Mesenchymal stem cell (in vitro differentiated cells and primary cell): Measurements from ENCODE around the gene SOX10.

Experiments
- DNase-seq: peaks from one replicate; pipeline ENCODE4 v3.0.0-alpha.2; 2013
- H2AFZ ChIP-seq: one replicate; pipeline ENCODE4 v1.6.1; 2013; ENCODE audit warnings: low read depth, mild to moderate bottlenecking, control low read depth, inconsistent platforms, low read length, moderate library complexity
- H2AK5ac ChIP-seq: 2 replicates; pipeline ENCODE4 v1.6.1; 2013; ENCODE audit warnings: low read length, moderate library complexity, mild to moderate bottlenecking, inconsistent platforms; ENCODE audit not compliant: severe bottlenecking
- H2BK120ac ChIP-seq: one replicate; pipeline ENCODE4 v1.6.1; 2013; ENCODE audit warnings: low read depth, mild to moderate bottlenecking, inconsistent platforms, low read length, moderate library complexity
- H2BK12ac ChIP-seq, 2 experiments: one replicate each; pipeline ENCODE4 v1.6.1; 2013; ENCODE audit warnings: inconsistent platforms in 2 of 2, low read length in 2 of 2, mild to moderate bottlenecking in 2 of 2, moderate library complexity in 2 of 2, control low read depth in 1 of 2
- H2BK15ac ChIP-seq: one replicate; pipeline ENCODE4 v1.6.1; 2013; ENCODE audit warnings: mild to moderate bottlenecking, low read depth, inconsistent platforms; ENCODE audit not compliant: poor library complexity, severe bottlenecking
- H2BK5ac ChIP-seq: 2 replicates; pipeline ENCODE4 v1.6.1; 2013; ENCODE audit warnings: low read depth, mild to moderate bottlenecking, low read length, control low read depth, inconsistent platforms; ENCODE audit not compliant: poor library complexity, severe bottlenecking
- H3K14ac ChIP-seq, 2 experiments: one replicate each; pipeline ENCODE4 v1.6.1; 2013; ENCODE audit warnings: inconsistent platforms in 2 of 2, low read length in 2 of 2, control low read depth in 1 of 2, mild to moderate bottlenecking in 1 of 2, moderate library complexity in 1 of 2
- H3K18ac ChIP-seq, 2 experiments: one replicate each; pipeline ENCODE4 v1.6.1; 2013; ENCODE audit warnings: inconsistent platforms in 2 of 2, low read length in 2 of 2, control low read depth in 1 of 2, low read depth in 1 of 2, mild to moderate bottlenecking in 1 of 2
- H3K23ac ChIP-seq, 2 experiments: one replicate each; pipeline ENCODE4 v1.6.1; 2013; ENCODE audit warnings: inconsistent platforms in 2 of 2, low read length in 2 of 2, mild to moderate bottlenecking in 2 of 2, moderate library complexity in 2 of 2, control low read depth in 1 of 2
- H3K27ac ChIP-seq: 2 replicates; pipeline ENCODE4 v1.5.1; 2013; ENCODE audit warnings: mild to moderate bottlenecking, moderate library complexity, low read length, control low read depth, inconsistent platforms; ENCODE audit not compliant: poor library complexity, severe bottlenecking
- H3K27me3 ChIP-seq, 2 experiments: 2 replicates each; pipeline versions ENCODE4 v1.6.1 to v1.7.0; 2013; ENCODE audit warnings: low read length in 2 of 2, mild to moderate bottlenecking in 2 of 2, moderate library complexity in 2 of 2, control low read depth in 1 of 2, inconsistent platforms in 1 of 2; ENCODE audit not compliant: control insufficient read depth in 1 of 2, insufficient read depth in 1 of 2
- H3K36me3 ChIP-seq, 2 experiments: 2 replicates each; pipeline versions ENCODE4 v1.6.1 to v1.7.0; 2013; ENCODE audit warnings: low read length in 2 of 2, control low read depth in 1 of 2, inconsistent platforms in 1 of 2, low read depth in 1 of 2, mild to moderate bottlenecking in 1 of 2; ENCODE audit not compliant: insufficient read depth in 2 of 2, control insufficient read depth in 1 of 2
- H3K4ac ChIP-seq, 2 experiments: one replicate each; pipeline ENCODE4 v1.6.1; 2013; ENCODE audit warnings: inconsistent platforms in 2 of 2, low read length in 2 of 2, mild to moderate bottlenecking in 2 of 2, moderate library complexity in 2 of 2, control low read depth in 1 of 2, low read depth in 1 of 2
- H3K4me1 ChIP-seq: 2 replicates; pipeline ENCODE4 v1.6.1; 2013; ENCODE audit warnings: low read depth, low read length, control low read depth; ENCODE audit not compliant: control insufficient read depth, insufficient read depth
- H3K4me2 ChIP-seq: 2 replicates; pipeline ENCODE4 v1.6.1; 2013; ENCODE audit warnings: low read length, mild to moderate bottlenecking, inconsistent platforms; ENCODE audit not compliant: poor library complexity, severe bottlenecking
- H3K4me3 ChIP-seq, 2 experiments: 2 replicates each; pipeline versions ENCODE4 v1.5.1 to v1.7.0; 2013; ENCODE audit warnings: low read length in 2 of 2, mild to moderate bottlenecking in 2 of 2, control low read depth in 1 of 2, low read depth in 1 of 2; ENCODE audit not compliant: insufficient read depth in 1 of 2
- H3K79me1 ChIP-seq: replicated peaks from 2 replicates; pipeline ENCODE4 v1.6.1; 2013; ENCODE audit warnings: mild to moderate bottlenecking, control low read depth, low read length, inconsistent platforms; ENCODE audit not compliant: poor library complexity, severe bottlenecking
- H3K9ac ChIP-seq: 2 replicates; pipeline ENCODE4 v1.7.0; 2013; ENCODE audit warnings: mild to moderate bottlenecking, low read length, moderate library complexity
- H3K9me3 ChIP-seq: 2 replicates; pipeline ENCODE4 v1.7.0; 2013; ENCODE audit warnings: mild to moderate bottlenecking, low read length; ENCODE audit not compliant: control insufficient read depth
- H4K8ac ChIP-seq: one replicate; pipeline ENCODE4 v1.6.1; 2013; ENCODE audit warnings: inconsistent platforms, mild to moderate bottlenecking, low read length, moderate library complexity
- H4K91ac ChIP-seq: one replicate; pipeline ENCODE4 v1.6.1; 2013; ENCODE audit warnings: mild to moderate bottlenecking, low read length, inconsistent platforms
- WGBS: methylation state at CpG from one replicate; pipeline ENCODE4 v1.1.7; 2013; ENCODE audit warnings: mixed read lengths; 5-methylcytosine and 5-hydroxymethylcytosine counted together

SOX10 gene

GRCh38 chr22:37932401-37932800 lies 52.0 kb downstream of the SOX10 start:
- peaks cover 63 to 70% of the 10 kb centered on the region in 2 experiments for H3K36me3 ChIP-seq
- H4K8ac ChIP-seq: no peak overlapping the region
- no peak overlapping the region for H3K23ac ChIP-seq
- H3K9me3 ChIP-seq: no peaks in the 10 kb centered on the region
- no peak overlapping the region for H4K91ac ChIP-seq
- H2AK5ac ChIP-seq: no peak overlapping the region
- H3K79me1 ChIP-seq: peaks cover 27% of the 10 kb centered on the region
- H2BK5ac ChIP-seq: no peak overlapping the region
- no peak overlapping the region for H3K4ac ChIP-seq
- no peak for DNase-seq
- H3K4me2 ChIP-seq: no peak overlapping the region
- no peak overlapping the region for H2BK12ac ChIP-seq
- H3K18ac ChIP-seq: no peak overlapping the region
- no peak overlapping the region for H2AFZ ChIP-seq
- H3K14ac ChIP-seq: no peak overlapping the region
- no peaks in the 10 kb centered on the region for H3K27me3 ChIP-seq
- no peak overlapping the region for H3K4me3 ChIP-seq
- peaks cover 22% of the 10 kb centered on the region for H3K4me1 ChIP-seq
- H3K9ac ChIP-seq: no peak overlapping the region
- H2BK120ac ChIP-seq: no peak overlapping the region
- no peak overlapping the region for H3K27ac ChIP-seq
- no peak overlapping the region for H2BK15ac ChIP-seq
- 96% methylated on average over 10 of the region's 10 CpGs for WGBS

DNA sequence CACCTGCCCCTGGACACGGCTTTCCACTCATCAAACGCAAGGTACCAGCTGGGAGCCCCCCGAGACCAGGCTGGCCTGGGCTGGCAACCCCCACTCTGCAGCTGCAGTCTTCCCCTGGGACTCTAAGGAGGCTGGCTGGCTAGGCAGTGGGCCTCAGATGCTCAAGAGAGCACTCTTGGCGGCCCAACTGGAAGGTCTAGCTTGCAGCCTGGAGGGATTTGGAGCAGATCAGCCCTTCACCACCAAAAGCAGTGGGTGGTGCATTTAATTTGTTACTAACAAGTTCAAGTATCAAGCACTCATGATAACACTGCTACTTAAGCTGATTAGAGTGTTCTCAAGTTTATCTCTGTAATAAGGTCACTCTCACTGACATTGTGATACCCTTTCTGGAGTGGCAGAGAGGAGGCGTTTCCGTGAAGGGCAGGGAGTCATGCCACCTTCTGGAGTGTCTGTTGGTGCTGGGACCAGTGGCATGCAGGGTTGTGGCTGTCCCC lies 52.4 kb downstream of the SOX10 start:
- WGBS: 97% methylated on average over 5 of the region's 6 CpGs
- Histone ChIP-seq H3K27me3 (no peaks in the 10 kb centered on the region), H3K23ac (no peak overlapping the region)

DNA sequence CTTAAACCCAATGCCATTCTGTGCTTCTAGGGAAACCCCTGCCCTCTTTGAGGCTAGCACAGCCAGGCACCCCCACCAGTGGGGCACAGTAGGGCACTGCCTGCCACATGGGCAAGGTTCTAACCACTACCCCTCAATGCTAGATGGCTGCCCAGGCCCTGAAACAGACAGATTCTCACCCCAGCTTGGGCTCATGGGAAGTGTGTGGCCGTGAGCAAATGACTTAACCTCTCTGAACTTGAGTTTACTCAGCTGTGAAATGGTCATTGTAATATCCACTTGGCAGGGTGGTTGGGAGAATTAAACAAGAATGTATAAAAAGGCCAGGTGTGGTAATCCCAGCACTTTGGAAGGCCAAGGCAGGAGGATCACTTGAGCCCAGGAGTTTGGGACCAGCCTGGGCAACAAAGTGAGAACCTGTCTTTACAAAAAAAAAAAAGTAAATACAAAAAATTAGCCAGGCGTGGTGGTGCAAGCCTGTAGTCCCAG lies 53.4 kb downstream of the SOX10 start:
- H3K27me3 ChIP-seq: no peaks in the 10 kb centered on the region
- H3K4ac ChIP-seq: no peak overlapping the region
- no peaks in the 10 kb centered on the region for H3K9me3 ChIP-seq
- no peak overlapping the region for H3K23ac ChIP-seq
- 79% methylated on average over 2 of the region's 2 CpGs for WGBS
- H3K18ac ChIP-seq: no peak overlapping the region
- no peak overlapping the region for H3K14ac ChIP-seq
- DNase-seq: no peak
- no peak overlapping the region for H3K27ac ChIP-seq
- no peak overlapping the region for H2BK5ac ChIP-seq
- no peak overlapping the region for H3K4me2 ChIP-seq
- H2BK15ac ChIP-seq: no peak overlapping the region
- H3K4me1 ChIP-seq: peaks cover 22% of the 10 kb centered on the region
- no peak overlapping the region for H2BK12ac ChIP-seq
- H3K79me1 ChIP-seq: peaks cover 36% of the 10 kb centered on the region
- H4K91ac ChIP-seq: no peak overlapping the region
- H2AFZ ChIP-seq: no peak overlapping the region
- H3K9ac ChIP-seq: peak overlapping the region; percentile 44
- H2BK120ac ChIP-seq: no peak overlapping the region
- peaks cover 66 to 72% of the 10 kb centered on the region in 2 experiments for H3K36me3 ChIP-seq
- no peak overlapping the region for H3K4me3 ChIP-seq
- no peak overlapping the region for H2AK5ac ChIP-seq
- no peak overlapping the region for H4K8ac ChIP-seq

More for the DNA sequence above, 52.4 kb downstream of the SOX10 start:
- H2BK15ac ChIP-seq: no peak overlapping the region
- H2BK120ac ChIP-seq: no peak overlapping the region
- peaks cover 64 to 70% of the 10 kb centered on the region in 2 experiments for H3K36me3 ChIP-seq
- peaks cover 29% of the 10 kb centered on the region for H3K79me1 ChIP-seq
- no peak overlapping the region for H3K27ac ChIP-seq
- no peak overlapping the region for H3K4ac ChIP-seq
- H3K9ac ChIP-seq: peak overlapping the region; percentile 44
- peaks cover 22% of the 10 kb centered on the region for H3K4me1 ChIP-seq
- H3K18ac ChIP-seq: no peak overlapping the region
- H4K91ac ChIP-seq: no peak overlapping the region
- H3K4me2 ChIP-seq: no peak overlapping the region
- H4K8ac ChIP-seq: no peak overlapping the region
- no peaks in the 10 kb centered on the region for H3K9me3 ChIP-seq
- no peak overlapping the region for H3K4me3 ChIP-seq
- no peak overlapping the region for H2BK12ac ChIP-seq
- H3K14ac ChIP-seq: no peak overlapping the region
- H2AK5ac ChIP-seq: no peak overlapping the region
- DNase-seq: no peak
- H2BK5ac ChIP-seq: no peak overlapping the region
- no peak overlapping the region for H2AFZ ChIP-seq

GRCh38 chr22:37930270-37930951 lies 53.9 kb downstream of the SOX10 start:
- peaks cover 37% of the 10 kb centered on the region for H3K79me1 ChIP-seq
- H3K9ac ChIP-seq: peak overlapping the region; percentile 44
- peaks cover 70 to 75% of the 10 kb centered on the region in 2 experiments for H3K36me3 ChIP-seq
- no peak overlapping the region for H3K4me3 ChIP-seq
- H3K4me1 ChIP-seq: peaks cover 24% of the 10 kb centered on the region
- no peak overlapping the region for H3K18ac ChIP-seq
- no peak overlapping the region for H2AK5ac ChIP-seq
- H3K27ac ChIP-seq: no peak overlapping the region
- H4K91ac ChIP-seq: no peak overlapping the region
- no peak overlapping the region for H4K8ac ChIP-seq
- H3K14ac ChIP-seq: no peak overlapping the region
- H3K9me3 ChIP-seq: no peaks in the 10 kb centered on the region
- no peak overlapping the region for H2AFZ ChIP-seq
- H3K4ac ChIP-seq: no peak overlapping the region
- no peak overlapping the region for H2BK5ac ChIP-seq
- no peak overlapping the region for H2BK15ac ChIP-seq
- H3K27me3 ChIP-seq: no peaks in the 10 kb centered on the region
- no peak overlapping the region for H2BK12ac ChIP-seq
- DNase-seq: peak; percentile 45
- H2BK120ac ChIP-seq: no peak overlapping the region
- H3K4me2 ChIP-seq: no peak overlapping the region
- WGBS: 90% methylated on average over 11 of the region's 11 CpGs
- H3K23ac ChIP-seq: no peak overlapping the region
